Smooth muscle cell (in vitro differentiated cells): ENCODE measurements around the gene HTR4. TPM values are rescaled to one million over a fixed set of nuclear protein-coding genes. Genes with fewer than 3 reads are reported as not detected.

ENCODE experiments used
- DNase-seq: peaks from one replicate; lab custom pipeline; 2025; ENCODE audit not compliant: unreplicated experiment; lab: John Stamatoyannopoulos, UW
- H2AFZ ChIP-seq: fragments of 200-600 bp; sonication (generic); 2 replicates; pipeline ENCODE4 v1.6.0; 2016; ENCODE audit warnings: antibody characterized with exemption, low read depth, mild to moderate bottlenecking
- H3F3A ChIP-seq: fragments of 200-600 bp; sonication (generic); 2 replicates; pipeline ENCODE4 v1.6.0; 2017; ENCODE audit warnings: antibody characterized with exemption, low read depth
- H3K27ac ChIP-seq: fragments of 200-600 bp; sonication (generic); 2 replicates; pipeline ENCODE4 v1.5.1; 2016; ENCODE audit warnings: low read depth, mild to moderate bottlenecking
- H3K27me3 ChIP-seq: fragments of 200-600 bp; sonication (generic); 2 replicates; pipeline ENCODE4 v1.6.1; 2016; ENCODE audit warnings: low read depth, mild to moderate bottlenecking
- H3K36me3 ChIP-seq: fragments of 200-600 bp; sonication (generic); 2 replicates; pipeline ENCODE4 v1.5.1; 2016; ENCODE audit warnings: low read depth
- H3K4me1 ChIP-seq: fragments of 200-600 bp; sonication (generic); 2 replicates; pipeline ENCODE4 v1.5.1; 2016; ENCODE audit warnings: low read depth
- H3K4me2 ChIP-seq: fragments of 200-600 bp; sonication (generic); 2 replicates; pipeline ENCODE4 v1.6.0; 2016; ENCODE audit warnings: mild to moderate bottlenecking
- H3K4me3 ChIP-seq: fragments of 200-600 bp; sonication (generic); 2 replicates; pipeline ENCODE4 v1.5.1; 2016; ENCODE audit warnings: mild to moderate bottlenecking
- H3K79me2 ChIP-seq: fragments of 200-600 bp; sonication (generic); 2 replicates; pipeline ENCODE4 v1.6.0; 2016; ENCODE audit warnings: low read depth, mild to moderate bottlenecking
- H3K9ac ChIP-seq: fragments of 200-600 bp; sonication (generic); 2 replicates; pipeline ENCODE4 v1.6.0; 2016; ENCODE audit warnings: low read depth
- H3K9me3 ChIP-seq: fragments of 200-600 bp; sonication (generic); replicated peaks from 2 replicates; pipeline ENCODE4 v1.5.1; 2016; ENCODE audit warnings: low read depth
- H4K20me1 ChIP-seq: fragments of 200-600 bp; sonication (generic); 2 replicates; pipeline ENCODE4 v1.6.0; 2016; ENCODE audit warnings: low read depth
- CTCF ChIP-seq: fragments of 200-600 bp; sonication (generic); IDR thresholded peaks from 2 replicates; pipeline ENCODE4 v1.5.1; 2017; ENCODE audit warnings: borderline replicate concordance, mild to moderate bottlenecking, antibody characterized with exemption; ENCODE audit not compliant: insufficient read depth, poor library complexity, severe bottlenecking
- WGBS: methylation state at CpG from one replicate; pipeline ENCODE4 v1.1.7; 2016; ENCODE audit warnings: low lambda C conversion rate; 5-methylcytosine and 5-hydroxymethylcytosine counted together
- polyA plus RNA-seq: library from polyadenylated mRNA; unstranded; fragments of >200 nt; fragmentation: Nextera tagmentation; extraction: Ambion mirVana; gene quantifications from 2 replicates; pipeline ENCODE4 v1.2.1, GENCODE V29; 2016
- total RNA-seq: library from RNA; depleted of rRNA; stranded (reverse); fragments of >200 nt; gene quantifications from 2 replicates; pipeline ENCODE4 v1.2.3, GENCODE V29; 2014

Gene HTR4
- total and polyA plus RNA-seq, 2 experiments from 2014 or later, result 0.09 TPM; not detected in 1

GRCh38 chr5:148561801-148562311 lies 92.5 kb downstream of the HTR4 start:
- no peak for TF ChIP-seq CTCF
- Histone ChIP-seq H3K36me3 (no peaks in the 10 kb centered on the region), H3F3A (no peaks in the 10 kb centered on the region), H3K4me1 (no peaks in the 10 kb centered on the region), H2AFZ (no peak overlapping the region), H3K4me3 (no peak overlapping the region), H3K9ac (no peak overlapping the region), H4K20me1 (no peaks in the 10 kb centered on the region), H3K79me2 (no peaks in the 10 kb centered on the region), H3K4me2 (no peak overlapping the region), H3K27me3 (peaks cover 8% of the 10 kb centered on the region), H3K9me3 (no peaks in the 10 kb centered on the region), H3K27ac (no peak overlapping the region)
- 79% methylated on average over 3 of the region's 3 CpGs for WGBS
- DNase-seq, result no peak

DNA sequence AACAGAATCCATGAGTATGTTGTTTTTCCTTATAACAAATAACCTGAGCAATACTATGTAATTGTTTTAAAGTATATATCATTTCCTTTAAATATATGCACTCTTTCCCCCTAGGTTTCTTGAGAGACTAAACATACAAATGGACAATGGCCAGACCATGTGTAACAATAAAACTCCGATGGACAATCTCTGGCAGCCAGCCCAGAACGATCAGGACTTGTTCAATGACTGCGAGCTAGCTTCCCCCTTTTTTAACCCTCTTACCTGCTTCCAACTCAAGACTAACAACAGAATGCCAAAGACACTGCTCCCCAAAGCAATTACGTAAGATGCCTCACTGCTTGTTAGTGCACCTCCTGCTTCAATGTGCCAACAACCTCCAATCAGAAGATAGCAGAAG lies 94.9 kb downstream of the HTR4 start:
- no peaks in the 10 kb centered on the region for H3K4me1 ChIP-seq
- no peak overlapping the region for H2AFZ ChIP-seq
- H3K27ac ChIP-seq, result no peak overlapping the region
- H3K4me2 ChIP-seq, result no peak overlapping the region
- H3K9me3 ChIP-seq, result no peaks in the 10 kb centered on the region
- no peaks in the 10 kb centered on the region for H4K20me1 ChIP-seq
- no peaks in the 10 kb centered on the region for H3F3A ChIP-seq
- H3K9ac ChIP-seq, result no peak overlapping the region
- H3K27me3 ChIP-seq, result no peaks in the 10 kb centered on the region
- H3K36me3 ChIP-seq, result no peaks in the 10 kb centered on the region
- no peak for TF ChIP-seq CTCF
- DNase-seq, result no peak
- no peak overlapping the region for H3K4me3 ChIP-seq
- WGBS, result 93% methylated on average over 4 of the region's 4 CpGs
- no peaks in the 10 kb centered on the region for H3K79me2 ChIP-seq

- Histone ChIP-seq H3F3A (no peaks in the 10 kb centered on the region), H3K4me2 (no peak overlapping the region), H4K20me1 (no peaks in the 10 kb centered on the region), H3K36me3 (no peaks in the 10 kb centered on the region), H3K9me3 (no peaks in the 10 kb centered on the region), H3K27me3 (no peaks in the 10 kb centered on the region), H3K4me3 (no peak overlapping the region), H3K27ac (no peak overlapping the region), H3K9ac (no peak overlapping the region), H3K79me2 (no peaks in the 10 kb centered on the region), H2AFZ (no peak overlapping the region), H3K4me1 (no peaks in the 10 kb centered on the region)
- DNase-seq, result no peak
- no peak for TF ChIP-seq CTCF
- 98% methylated on average over 2 of the region's 2 CpGs for WGBS
Observed at GRCh38 chr5:148558892-148559291, 95.4 kb downstream of the HTR4 start.

- no peak for DNase-seq
- Histone ChIP-seq H3K27me3 (no peaks in the 10 kb centered on the region), H3F3A (no peaks in the 10 kb centered on the region)
Observed at GRCh38 chr5:148556835-148557234, 97.5 kb downstream of the HTR4 start.

More at GRCh38 chr5:148556835-148557234, 97.5 kb downstream of the HTR4 start:
- no peaks in the 10 kb centered on the region for H4K20me1 ChIP-seq
- no peaks in the 10 kb centered on the region for H3K79me2 ChIP-seq
- H2AFZ ChIP-seq, result no peak overlapping the region
- no peaks in the 10 kb centered on the region for H3K36me3 ChIP-seq
- H3K9ac ChIP-seq, result no peak overlapping the region
- no peaks in the 10 kb centered on the region for H3K9me3 ChIP-seq
- H3K4me3 ChIP-seq, result no peak overlapping the region
- H3K27ac ChIP-seq, result no peak overlapping the region
- no peaks in the 10 kb centered on the region for H3K4me1 ChIP-seq
- no peak overlapping the region for H3K4me2 ChIP-seq
- no peak for TF ChIP-seq CTCF
- 65% methylated on average over 2 of the region's 2 CpGs for WGBS
